HG02981 (cell line): ENCODE results near the gene SERPINA4.
"Not testable (repeated sequence)": the region's sequence is repeated elsewhere in the genome, so short reads cannot be mapped to it uniquely, and the experiment has no call there.

Experiments used
- ATAC-seq: cut with Tn5 transposase; IDR thresholded peaks from one replicate; pipeline ENCODE4 v1.9.1; 2021; ENCODE audit warnings: mild to moderate bottlenecking, moderate library complexity; ENCODE audit not compliant: unreplicated experiment

Gene SERPINA4

GRCh38 chr14:94568186-94568585 is 6.9 kb downstream of the SERPINA4 start:
- ATAC-seq, result no peak

- ATAC-seq, result no peak
Measured at GRCh38 chr14:94569381-94570001, 8.2 kb downstream of the SERPINA4 start.

- ATAC-seq, result no peak
Measured at GRCh38 chr14:94570002-94570400, 8.8 kb downstream of the SERPINA4 start.

- no peak for ATAC-seq
Measured at GRCh38 chr14:94570440-94570839, 9.2 kb downstream of the SERPINA4 start.

- no peak for ATAC-seq
Measured at GRCh38 chr14:94571395-94571794, 10.2 kb downstream of the SERPINA4 start.

- no peak for ATAC-seq
Measured at GRCh38 chr14:94571950-94572349, 10.7 kb downstream of the SERPINA4 start.

GRCh38 chr14:94572637-94573303 is 11.5 kb downstream of the SERPINA4 start:
- ATAC-seq, result no peak

GRCh38 chr14:94573475-94574277 is 12.4 kb downstream of the SERPINA4 start:
- no peak for ATAC-seq

GRCh38 chr14:94574336-94574735 is 13.1 kb downstream of the SERPINA4 start:
- ATAC-seq, result no peak

- ATAC-seq, result no peak
Measured at GRCh38 chr14:94575730-94576585, 14.7 kb downstream of the SERPINA4 start.

- not testable (repeated sequence) for ATAC-seq
Measured at GRCh38 chr14:94577472-94577871, 16.2 kb downstream of the SERPINA4 start.

GRCh38 chr14:94578712-94579111 is 17.5 kb downstream of the SERPINA4 start:
- no peak for ATAC-seq

GRCh38 chr14:94581127-94581999 is 20.1 kb downstream of the SERPINA4 start, which contains the start of gene SERPINA5:
SERPINA5 (plus strand) TSS chr14:94581426; CDS start chr14:94587363, 5,937 bp downstream.
- no peak for ATAC-seq

GRCh38 chr14:94582199-94582750 is 21.0 kb downstream of the SERPINA4 start:
- ATAC-seq, result no peak

- ATAC-seq, result no peak
Measured at GRCh38 chr14:94582851-94583250, 21.6 kb downstream of the SERPINA4 start.

GRCh38 chr14:94583557-94583956 is 22.3 kb downstream of the SERPINA4 start:
- no peak for ATAC-seq

- ATAC-seq, result no peak
Measured at GRCh38 chr14:94584591-94585280, 23.5 kb downstream of the SERPINA4 start.

- no peak for ATAC-seq
Measured at GRCh38 chr14:94586635-94587034, 25.4 kb downstream of the SERPINA4 start.

- ATAC-seq, result no peak
Measured at GRCh38 chr14:94588311-94588710, 27.1 kb downstream of the SERPINA4 start.
